ENCODE data around the gene ERP27.

DNA sequence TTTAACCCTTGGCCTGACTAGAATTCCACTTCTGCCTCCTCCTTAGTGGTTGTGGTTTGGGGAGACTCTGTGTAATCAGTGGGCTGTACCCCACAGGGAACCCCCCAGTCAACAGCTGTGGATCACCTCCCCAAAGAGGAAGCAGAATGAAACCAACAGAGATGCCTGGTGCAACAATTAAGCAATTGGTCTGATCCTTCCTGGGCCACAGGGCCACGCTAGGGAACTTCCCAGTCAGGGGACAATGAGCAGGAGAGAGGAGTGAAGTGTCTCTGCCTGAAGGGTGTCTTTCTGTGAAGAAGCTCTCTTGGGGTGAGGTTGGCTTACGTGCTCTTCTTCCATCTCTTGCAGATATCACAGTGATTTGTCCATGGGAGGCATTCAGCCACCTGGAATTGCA lies 42.7 kb upstream of the ERP27 start:
- TF ChIP-seq, protein P1, sequence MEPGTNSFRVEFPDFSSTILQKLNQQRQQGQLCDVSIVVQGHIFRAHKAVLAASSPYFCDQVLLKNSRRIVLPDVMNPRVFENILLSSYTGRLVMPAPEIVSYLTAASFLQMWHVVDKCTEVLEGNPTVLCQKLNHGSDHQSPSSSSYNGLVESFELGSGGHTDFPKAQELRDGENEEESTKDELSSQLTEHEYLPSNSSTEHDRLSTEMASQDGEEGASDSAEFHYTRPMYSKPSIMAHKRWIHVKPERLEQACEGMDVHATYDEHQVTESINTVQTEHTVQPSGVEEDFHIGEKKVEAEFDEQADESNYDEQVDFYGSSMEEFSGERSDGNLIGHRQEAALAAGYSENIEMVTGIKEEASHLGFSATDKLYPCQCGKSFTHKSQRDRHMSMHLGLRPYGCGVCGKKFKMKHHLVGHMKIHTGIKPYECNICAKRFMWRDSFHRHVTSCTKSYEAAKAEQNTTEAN (CRISPR knock-in tag; IDR thresholded peaks at IDR 0.05) = no peak
- TF ChIP-seq, protein P2, sequence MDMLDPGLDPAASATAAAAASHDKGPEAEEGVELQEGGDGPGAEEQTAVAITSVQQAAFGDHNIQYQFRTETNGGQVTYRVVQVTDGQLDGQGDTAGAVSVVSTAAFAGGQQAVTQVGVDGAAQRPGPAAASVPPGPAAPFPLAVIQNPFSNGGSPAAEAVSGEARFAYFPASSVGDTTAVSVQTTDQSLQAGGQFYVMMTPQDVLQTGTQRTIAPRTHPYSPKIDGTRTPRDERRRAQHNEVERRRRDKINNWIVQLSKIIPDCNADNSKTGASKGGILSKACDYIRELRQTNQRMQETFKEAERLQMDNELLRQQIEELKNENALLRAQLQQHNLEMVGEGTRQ (CRISPR knock-in tag; IDR thresholded peaks at IDR 0.05) = no peak
- TF ChIP-seq, protein P3, sequence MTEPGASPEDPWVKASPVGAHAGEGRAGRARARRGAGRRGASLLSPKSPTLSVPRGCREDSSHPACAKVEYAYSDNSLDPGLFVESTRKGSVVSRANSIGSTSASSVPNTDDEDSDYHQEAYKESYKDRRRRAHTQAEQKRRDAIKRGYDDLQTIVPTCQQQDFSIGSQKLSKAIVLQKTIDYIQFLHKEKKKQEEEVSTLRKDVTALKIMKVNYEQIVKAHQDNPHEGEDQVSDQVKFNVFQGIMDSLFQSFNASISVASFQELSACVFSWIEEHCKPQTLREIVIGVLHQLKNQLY (CRISPR knock-in tag; IDR thresholded peaks at IDR 0.05) = no peak
- TF ChIP-seq, protein P4, sequence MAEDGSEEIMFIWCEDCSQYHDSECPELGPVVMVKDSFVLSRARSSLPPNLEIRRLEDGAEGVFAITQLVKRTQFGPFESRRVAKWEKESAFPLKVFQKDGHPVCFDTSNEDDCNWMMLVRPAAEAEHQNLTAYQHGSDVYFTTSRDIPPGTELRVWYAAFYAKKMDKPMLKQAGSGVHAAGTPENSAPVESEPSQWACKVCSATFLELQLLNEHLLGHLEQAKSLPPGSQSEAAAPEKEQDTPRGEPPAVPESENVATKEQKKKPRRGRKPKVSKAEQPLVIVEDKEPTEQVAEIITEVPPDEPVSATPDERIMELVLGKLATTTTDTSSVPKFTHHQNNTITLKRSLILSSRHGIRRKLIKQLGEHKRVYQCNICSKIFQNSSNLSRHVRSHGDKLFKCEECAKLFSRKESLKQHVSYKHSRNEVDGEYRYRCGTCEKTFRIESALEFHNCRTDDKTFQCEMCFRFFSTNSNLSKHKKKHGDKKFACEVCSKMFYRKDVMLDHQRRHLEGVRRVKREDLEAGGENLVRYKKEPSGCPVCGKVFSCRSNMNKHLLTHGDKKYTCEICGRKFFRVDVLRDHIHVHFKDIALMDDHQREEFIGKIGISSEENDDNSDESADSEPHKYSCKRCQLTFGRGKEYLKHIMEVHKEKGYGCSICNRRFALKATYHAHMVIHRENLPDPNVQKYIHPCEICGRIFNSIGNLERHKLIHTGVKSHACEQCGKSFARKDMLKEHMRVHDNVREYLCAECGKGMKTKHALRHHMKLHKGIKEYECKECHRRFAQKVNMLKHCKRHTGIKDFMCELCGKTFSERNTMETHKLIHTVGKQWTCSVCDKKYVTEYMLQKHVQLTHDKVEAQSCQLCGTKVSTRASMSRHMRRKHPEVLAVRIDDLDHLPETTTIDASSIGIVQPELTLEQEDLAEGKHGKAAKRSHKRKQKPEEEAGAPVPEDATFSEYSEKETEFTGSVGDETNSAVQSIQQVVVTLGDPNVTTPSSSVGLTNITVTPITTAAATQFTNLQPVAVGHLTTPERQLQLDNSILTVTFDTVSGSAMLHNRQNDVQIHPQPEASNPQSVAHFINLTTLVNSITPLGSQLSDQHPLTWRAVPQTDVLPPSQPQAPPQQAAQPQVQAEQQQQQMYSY (CRISPR knock-in tag; IDR thresholded peaks at IDR 0.05) = no peak
- TF ChIP-seq, protein P5, sequence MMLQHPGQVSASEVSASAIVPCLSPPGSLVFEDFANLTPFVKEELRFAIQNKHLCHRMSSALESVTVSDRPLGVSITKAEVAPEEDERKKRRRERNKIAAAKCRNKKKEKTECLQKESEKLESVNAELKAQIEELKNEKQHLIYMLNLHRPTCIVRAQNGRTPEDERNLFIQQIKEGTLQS (CRISPR knock-in tag; conservative IDR thresholded peaks at IDR 0.05) = no peak
- TF ChIP-seq TCF7 (CRISPR knock-in tag; IDR thresholded peaks at IDR 0.05; ENCODE audit: low read depth) = no peak
- TF ChIP-seq, protein P6, sequence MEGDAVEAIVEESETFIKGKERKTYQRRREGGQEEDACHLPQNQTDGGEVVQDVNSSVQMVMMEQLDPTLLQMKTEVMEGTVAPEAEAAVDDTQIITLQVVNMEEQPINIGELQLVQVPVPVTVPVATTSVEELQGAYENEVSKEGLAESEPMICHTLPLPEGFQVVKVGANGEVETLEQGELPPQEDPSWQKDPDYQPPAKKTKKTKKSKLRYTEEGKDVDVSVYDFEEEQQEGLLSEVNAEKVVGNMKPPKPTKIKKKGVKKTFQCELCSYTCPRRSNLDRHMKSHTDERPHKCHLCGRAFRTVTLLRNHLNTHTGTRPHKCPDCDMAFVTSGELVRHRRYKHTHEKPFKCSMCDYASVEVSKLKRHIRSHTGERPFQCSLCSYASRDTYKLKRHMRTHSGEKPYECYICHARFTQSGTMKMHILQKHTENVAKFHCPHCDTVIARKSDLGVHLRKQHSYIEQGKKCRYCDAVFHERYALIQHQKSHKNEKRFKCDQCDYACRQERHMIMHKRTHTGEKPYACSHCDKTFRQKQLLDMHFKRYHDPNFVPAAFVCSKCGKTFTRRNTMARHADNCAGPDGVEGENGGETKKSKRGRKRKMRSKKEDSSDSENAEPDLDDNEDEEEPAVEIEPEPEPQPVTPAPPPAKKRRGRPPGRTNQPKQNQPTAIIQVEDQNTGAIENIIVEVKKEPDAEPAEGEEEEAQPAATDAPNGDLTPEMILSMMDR (IDR thresholded peaks at IDR 0.05) = no peak
- TF ChIP-seq, protein P7, sequence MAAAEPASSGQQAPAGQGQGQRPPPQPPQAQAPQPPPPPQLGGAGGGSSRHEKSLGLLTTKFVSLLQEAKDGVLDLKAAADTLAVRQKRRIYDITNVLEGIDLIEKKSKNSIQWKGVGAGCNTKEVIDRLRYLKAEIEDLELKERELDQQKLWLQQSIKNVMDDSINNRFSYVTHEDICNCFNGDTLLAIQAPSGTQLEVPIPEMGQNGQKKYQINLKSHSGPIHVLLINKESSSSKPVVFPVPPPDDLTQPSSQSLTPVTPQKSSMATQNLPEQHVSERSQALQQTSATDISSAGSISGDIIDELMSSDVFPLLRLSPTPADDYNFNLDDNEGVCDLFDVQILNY (CRISPR knock-in tag; IDR thresholded peaks at IDR 0.05) = no peak
- TF ChIP-seq, protein P8, sequence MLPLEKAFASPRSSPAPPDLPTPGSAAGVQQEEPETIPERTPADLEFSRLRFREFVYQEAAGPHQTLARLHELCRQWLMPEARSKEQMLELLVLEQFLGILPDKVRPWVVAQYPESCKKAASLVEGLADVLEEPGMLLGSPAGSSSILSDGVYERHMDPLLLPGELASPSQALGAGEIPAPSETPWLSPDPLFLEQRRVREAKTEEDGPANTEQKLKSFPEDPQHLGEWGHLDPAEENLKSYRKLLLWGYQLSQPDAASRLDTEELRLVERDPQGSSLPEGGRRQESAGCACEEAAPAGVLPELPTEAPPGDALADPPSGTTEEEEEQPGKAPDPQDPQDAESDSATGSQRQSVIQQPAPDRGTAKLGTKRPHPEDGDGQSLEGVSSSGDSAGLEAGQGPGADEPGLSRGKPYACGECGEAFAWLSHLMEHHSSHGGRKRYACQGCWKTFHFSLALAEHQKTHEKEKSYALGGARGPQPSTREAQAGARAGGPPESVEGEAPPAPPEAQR (CRISPR knock-in tag; IDR thresholded peaks at IDR 0.05) = no peak
- TF ChIP-seq, protein P9, sequence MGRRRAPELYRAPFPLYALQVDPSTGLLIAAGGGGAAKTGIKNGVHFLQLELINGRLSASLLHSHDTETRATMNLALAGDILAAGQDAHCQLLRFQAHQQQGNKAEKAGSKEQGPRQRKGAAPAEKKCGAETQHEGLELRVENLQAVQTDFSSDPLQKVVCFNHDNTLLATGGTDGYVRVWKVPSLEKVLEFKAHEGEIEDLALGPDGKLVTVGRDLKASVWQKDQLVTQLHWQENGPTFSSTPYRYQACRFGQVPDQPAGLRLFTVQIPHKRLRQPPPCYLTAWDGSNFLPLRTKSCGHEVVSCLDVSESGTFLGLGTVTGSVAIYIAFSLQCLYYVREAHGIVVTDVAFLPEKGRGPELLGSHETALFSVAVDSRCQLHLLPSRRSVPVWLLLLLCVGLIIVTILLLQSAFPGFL (CRISPR knock-in tag; IDR thresholded peaks at IDR 0.05; ENCODE audit: borderline replicate concordance) = no peak
- TF ChIP-seq ATF1 (CRISPR knock-in tag; IDR thresholded peaks at IDR 0.05) = no peak
- no peak for TF ChIP-seq SP1 (CRISPR knock-in tag; conservative IDR thresholded peaks at IDR 0.05)
- no peak for TF ChIP-seq TP53 (CRISPR knock-in tag; IDR thresholded peaks at IDR 0.05)
- TF ChIP-seq, protein P10, sequence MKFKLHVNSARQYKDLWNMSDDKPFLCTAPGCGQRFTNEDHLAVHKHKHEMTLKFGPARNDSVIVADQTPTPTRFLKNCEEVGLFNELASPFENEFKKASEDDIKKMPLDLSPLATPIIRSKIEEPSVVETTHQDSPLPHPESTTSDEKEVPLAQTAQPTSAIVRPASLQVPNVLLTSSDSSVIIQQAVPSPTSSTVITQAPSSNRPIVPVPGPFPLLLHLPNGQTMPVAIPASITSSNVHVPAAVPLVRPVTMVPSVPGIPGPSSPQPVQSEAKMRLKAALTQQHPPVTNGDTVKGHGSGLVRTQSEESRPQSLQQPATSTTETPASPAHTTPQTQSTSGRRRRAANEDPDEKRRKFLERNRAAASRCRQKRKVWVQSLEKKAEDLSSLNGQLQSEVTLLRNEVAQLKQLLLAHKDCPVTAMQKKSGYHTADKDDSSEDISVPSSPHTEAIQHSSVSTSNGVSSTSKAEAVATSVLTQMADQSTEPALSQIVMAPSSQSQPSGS (CRISPR knock-in tag; IDR thresholded peaks at IDR 0.05; ENCODE audit: borderline replicate concordance, low read depth) = no peak

All from WTC11 (cell line).